ENCODE data around the gene FGF14. TPM values are rescaled to one million over a fixed set of nuclear protein-coding genes. Genes with fewer than 3 reads are reported as not detected.

Gene FGF14
- total RNA-seq, 4 donors from 2014 or later: 0.28 to 2.3 (median 0.35) TPM; not detected in 1

DNA sequence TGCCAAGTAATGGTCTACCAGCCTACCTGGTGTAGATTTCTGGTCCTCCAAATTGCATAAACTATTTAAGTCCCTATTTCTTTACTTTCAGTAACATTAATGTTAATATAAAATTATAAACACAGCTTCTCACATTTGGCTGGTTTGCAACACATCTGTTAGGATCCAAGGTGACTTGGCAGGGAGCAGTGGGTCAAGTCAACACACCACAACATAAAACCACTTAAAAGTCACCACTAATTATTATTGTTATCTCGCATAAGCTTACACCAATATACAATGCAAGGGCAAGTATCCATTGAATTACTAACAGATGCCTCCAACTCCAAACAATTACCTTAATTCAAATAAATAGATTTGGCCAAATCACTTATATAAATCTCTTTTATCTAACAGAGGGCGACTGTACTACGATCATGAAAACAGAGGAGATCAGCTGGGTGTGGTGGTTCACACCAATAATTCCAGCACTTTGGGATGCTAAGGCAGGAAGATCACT lies 74.7 kb downstream of the FGF14 start:
- Histone ChIP-seq H3K27ac (no peak overlapping the region), H3K4me1 (no peaks in the 10 kb centered on the region), H3K9me3 (no peaks in the 10 kb centered on the region), H3K27me3 (no peaks in the 10 kb centered on the region), H3K36me3 (no peaks in the 10 kb centered on the region), H3K4me3 (no peak overlapping the region)
- no peak for DNase-seq
- TF ChIP-seq, protein P1, sequence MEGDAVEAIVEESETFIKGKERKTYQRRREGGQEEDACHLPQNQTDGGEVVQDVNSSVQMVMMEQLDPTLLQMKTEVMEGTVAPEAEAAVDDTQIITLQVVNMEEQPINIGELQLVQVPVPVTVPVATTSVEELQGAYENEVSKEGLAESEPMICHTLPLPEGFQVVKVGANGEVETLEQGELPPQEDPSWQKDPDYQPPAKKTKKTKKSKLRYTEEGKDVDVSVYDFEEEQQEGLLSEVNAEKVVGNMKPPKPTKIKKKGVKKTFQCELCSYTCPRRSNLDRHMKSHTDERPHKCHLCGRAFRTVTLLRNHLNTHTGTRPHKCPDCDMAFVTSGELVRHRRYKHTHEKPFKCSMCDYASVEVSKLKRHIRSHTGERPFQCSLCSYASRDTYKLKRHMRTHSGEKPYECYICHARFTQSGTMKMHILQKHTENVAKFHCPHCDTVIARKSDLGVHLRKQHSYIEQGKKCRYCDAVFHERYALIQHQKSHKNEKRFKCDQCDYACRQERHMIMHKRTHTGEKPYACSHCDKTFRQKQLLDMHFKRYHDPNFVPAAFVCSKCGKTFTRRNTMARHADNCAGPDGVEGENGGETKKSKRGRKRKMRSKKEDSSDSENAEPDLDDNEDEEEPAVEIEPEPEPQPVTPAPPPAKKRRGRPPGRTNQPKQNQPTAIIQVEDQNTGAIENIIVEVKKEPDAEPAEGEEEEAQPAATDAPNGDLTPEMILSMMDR (IDR thresholded peaks at IDR 0.05): no peak
- no peak for TF ChIP-seq POLR2A (IDR thresholded peaks at IDR 0.05)

DNA sequence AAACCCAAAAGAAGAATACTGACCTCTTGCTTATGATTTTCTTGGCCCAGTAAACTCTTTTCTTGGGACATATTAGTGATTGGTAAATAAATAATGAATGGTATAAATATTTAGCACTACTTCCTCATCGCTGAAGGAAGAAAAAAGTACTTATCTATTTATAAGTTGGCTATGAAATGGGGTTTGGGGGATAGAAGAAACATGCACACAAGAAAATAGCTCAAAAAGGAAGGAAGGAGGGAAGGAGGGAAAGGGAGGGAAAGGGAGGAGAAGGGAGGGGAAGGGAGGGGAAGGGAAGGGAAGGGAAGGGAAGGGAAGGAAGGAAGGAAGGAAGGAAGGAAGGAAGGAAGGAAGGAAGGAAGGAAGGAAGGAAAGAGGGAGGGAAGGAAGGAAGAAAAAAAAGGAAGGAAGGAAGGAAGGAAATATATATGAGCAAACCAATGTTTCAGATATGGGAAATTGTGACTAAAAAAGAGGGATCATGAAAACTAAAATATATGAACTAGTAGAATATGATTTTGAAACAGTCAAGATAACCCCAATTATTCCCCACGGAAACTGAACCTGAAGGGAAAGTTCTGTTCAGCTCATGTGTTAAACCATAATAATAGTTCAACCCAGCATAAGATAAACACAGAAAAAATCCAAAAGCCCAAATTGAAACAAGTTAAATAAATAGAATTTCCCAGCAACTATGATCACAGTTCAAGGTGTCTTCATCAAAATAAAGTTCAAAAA lies 75.3 kb downstream of the FGF14 start:
- Histone ChIP-seq H3K36me3 (no peaks in the 10 kb centered on the region), H3K4me3 (no peak overlapping the region), H3K27me3 (no peaks in the 10 kb centered on the region), H3K9me3 (no peaks in the 10 kb centered on the region), H3K27ac (no peak overlapping the region), H3K4me1 (no peaks in the 10 kb centered on the region)
- no peak for DNase-seq
- TF ChIP-seq, protein P1 (IDR thresholded peaks at IDR 0.05): no peak
- no peak for TF ChIP-seq POLR2A (IDR thresholded peaks at IDR 0.05)

DNA sequence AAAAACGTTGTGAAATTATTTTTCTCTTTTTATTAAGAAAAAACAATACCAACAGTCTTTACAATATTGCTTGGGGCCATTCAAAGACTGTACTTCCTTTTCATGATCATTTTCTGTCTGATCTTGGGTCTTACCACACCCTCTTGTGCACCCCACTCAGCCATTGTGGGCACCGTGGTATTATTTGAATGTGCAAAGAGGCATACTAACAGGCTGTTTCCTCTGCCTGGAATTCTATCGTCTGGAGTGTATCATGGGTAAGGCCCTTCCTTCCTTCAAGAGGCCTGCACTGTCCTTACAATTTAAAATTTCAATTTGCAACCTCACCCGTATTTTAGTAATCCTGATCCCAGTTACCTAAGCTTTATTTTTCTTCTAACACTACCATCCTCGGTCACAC lies 76.5 kb downstream of the FGF14 start:
- DNase-seq: no peak
- Histone ChIP-seq H3K27ac (no peak overlapping the region), H3K4me3 (no peak overlapping the region), H3K4me1 (no peaks in the 10 kb centered on the region), H3K27me3 (no peaks in the 10 kb centered on the region), H3K9me3 (no peaks in the 10 kb centered on the region), H3K36me3 (no peaks in the 10 kb centered on the region)
- no peak for TF ChIP-seq POLR2A (IDR thresholded peaks at IDR 0.05)
- TF ChIP-seq, protein P1 (IDR thresholded peaks at IDR 0.05): no peak

DNA sequence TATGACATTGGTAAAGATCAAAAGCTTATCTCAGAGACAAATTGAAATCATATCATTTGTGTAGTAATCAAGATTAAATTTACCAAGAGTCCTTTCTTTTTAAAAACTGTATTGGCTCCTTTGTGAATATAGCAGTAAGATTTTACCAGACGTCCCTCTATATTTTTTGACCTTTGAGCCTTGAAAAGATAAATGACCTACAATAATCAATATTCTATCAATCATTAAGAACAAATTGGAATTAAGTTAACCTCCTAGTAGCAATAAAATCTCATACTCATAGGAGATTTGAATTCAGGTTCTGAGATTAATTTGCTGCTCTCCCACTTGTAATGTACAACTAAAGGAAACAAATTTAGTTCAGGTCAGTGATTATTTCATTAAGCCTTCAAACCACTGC lies 78.3 kb downstream of the FGF14 start:
- Histone ChIP-seq H3K36me3 (no peaks in the 10 kb centered on the region), H3K27ac (no peak overlapping the region), H3K9me3 (no peaks in the 10 kb centered on the region), H3K4me3 (no peak overlapping the region), H3K4me1 (no peaks in the 10 kb centered on the region), H3K27me3 (no peaks in the 10 kb centered on the region)
- DNase-seq: no peak
- TF ChIP-seq, protein P1 (IDR thresholded peaks at IDR 0.05): no peak
- TF ChIP-seq POLR2A (IDR thresholded peaks at IDR 0.05): no peak

DNA sequence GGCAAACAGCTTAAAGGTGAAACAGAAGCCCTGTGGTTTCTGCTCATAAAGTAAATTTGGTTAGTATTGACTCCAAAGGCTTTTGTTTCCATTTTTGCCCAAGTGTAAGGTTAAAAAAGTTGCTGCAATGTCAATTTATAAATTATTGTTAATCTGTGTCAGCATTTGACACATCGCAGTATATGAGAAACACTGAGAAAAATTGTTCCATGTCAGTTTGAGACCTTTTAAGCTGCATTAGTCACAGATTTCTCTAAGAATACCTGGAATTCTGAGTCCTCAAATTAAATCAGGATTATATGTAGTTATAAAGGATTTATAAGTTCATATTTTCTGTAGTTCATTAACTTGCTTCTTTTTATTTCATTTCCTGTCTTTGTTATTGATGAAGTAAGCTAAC lies 78.8 kb downstream of the FGF14 start:
- no peak overlapping the region for H3K27ac ChIP-seq
- no peak overlapping the region for H3K4me3 ChIP-seq
- H3K36me3 ChIP-seq: no peaks in the 10 kb centered on the region
- H3K9me3 ChIP-seq: no peaks in the 10 kb centered on the region
- no peak for DNase-seq
- H3K4me1 ChIP-seq: no peaks in the 10 kb centered on the region
- no peak for TF ChIP-seq POLR2A (IDR thresholded peaks at IDR 0.05)
- TF ChIP-seq, protein P1 (IDR thresholded peaks at IDR 0.05): no peak
- no peaks in the 10 kb centered on the region for H3K27me3 ChIP-seq

Data from Peyer's patch (tissue), 4 donors.